NCI-H1092 (cell line): ENCODE data around the gene TRIM24.

ENCODE experiments used
- DNase-seq: peaks from one replicate; lab custom pipeline; 2025; lab: John Stamatoyannopoulos, UW

TRIM24 gene

GRCh38 chr7:138538997-138539644 lies 79.1 kb downstream of the TRIM24 start:
- DNase-seq: no peak

- no peak for DNase-seq
Observed at GRCh38 chr7:138542183-138542582, 82.1 kb downstream of the TRIM24 start.

- DNase-seq: no peak
Observed at GRCh38 chr7:138543739-138544138, 83.7 kb downstream of the TRIM24 start.

- no peak for DNase-seq
Observed at GRCh38 chr7:138545123-138545522, 85.1 kb downstream of the TRIM24 start.

- DNase-seq: no peak
Observed at GRCh38 chr7:138546064-138546619, 86.1 kb downstream of the TRIM24 start.

- DNase-seq: no peak
Observed at GRCh38 chr7:138546829-138547228, 86.8 kb downstream of the TRIM24 start.

- DNase-seq: no peak
Observed at GRCh38 chr7:138549082-138549481, 89.0 kb downstream of the TRIM24 start.

GRCh38 chr7:138550337-138550736 lies 90.3 kb downstream of the TRIM24 start:
- DNase-seq: no peak

- DNase-seq: no peak
Observed at GRCh38 chr7:138551102-138551501, 91.0 kb downstream of the TRIM24 start.

GRCh38 chr7:138553805-138554204 lies 93.7 kb downstream of the TRIM24 start:
- DNase-seq: no peak

GRCh38 chr7:138554674-138555073 lies 94.6 kb downstream of the TRIM24 start:
- no peak for DNase-seq

- no peak for DNase-seq
Observed at GRCh38 chr7:138555684-138556083, 95.6 kb downstream of the TRIM24 start.

GRCh38 chr7:138556771-138557484 lies 96.9 kb downstream of the TRIM24 start:
- no peak for DNase-seq

- DNase-seq: no peak
Observed at GRCh38 chr7:138559448-138559847, 99.4 kb downstream of the TRIM24 start.

- DNase-seq: no peak
Observed at GRCh38 chr7:138563808-138564207, 103.7 kb downstream of the TRIM24 start.

- no peak for DNase-seq
Observed at GRCh38 chr7:138564365-138564764, 104.3 kb downstream of the TRIM24 start.

GRCh38 chr7:138565071-138565450 lies 105.0 kb downstream of the TRIM24 start:
- DNase-seq: no peak

- DNase-seq: no peak
Observed at GRCh38 chr7:138565451-138566114, 105.5 kb downstream of the TRIM24 start.

- no peak for DNase-seq
Observed at GRCh38 chr7:138568655-138569054, 108.6 kb downstream of the TRIM24 start.

- DNase-seq: no peak
Observed at GRCh38 chr7:138569418-138569817, 109.4 kb downstream of the TRIM24 start.

GRCh38 chr7:138570715-138571114 lies 110.7 kb downstream of the TRIM24 start:
- no peak for DNase-seq

- DNase-seq: no peak
Observed at GRCh38 chr7:138573741-138574140, 113.7 kb downstream of the TRIM24 start.

GRCh38 chr7:138575897-138576428 lies 115.9 kb downstream of the TRIM24 start:
- DNase-seq: no peak
